IMR-90 (cell line): ENCODE measurements around the gene GLS. TPM values are rescaled to one million over a fixed set of nuclear protein-coding genes. Genes with fewer than 3 reads are reported as not detected.

Experiments
- ATAC-seq: fragments of 200-7000 bp; cut with Tn5 transposase; 2 replicates; pipeline ENCODE4 v1.9.1; 2020; ENCODE audit warnings: low read depth, mild to moderate bottlenecking, moderate library complexity
- BruUV-seq: library from RNA; stranded (reverse); fragments of 400-500 nt; replicated peaks from 2 replicates; lab custom pipeline; 2021; lab: Mats Ljungman, UMichigan
- CTCF ChIA-PET: fragments of 300-600 bp; formaldehyde crosslinking; extraction: SDS; loops from one replicate; lab custom pipeline; 2021; ENCODE audit warnings: antibody characterized with exemption; lab: Yijun Ruan, JAX
- POLR2A ChIA-PET: fragments of 300-600 bp; sonication (Branson Sonifier 250); formaldehyde crosslinking; loops from one replicate; lab custom pipeline; 2022; ENCODE audit warnings: antibody characterized with exemption; ENCODE audit not compliant: unreplicated experiment; lab: Charles Lee
- DNase-seq: peaks from one replicate; pipeline ENCODE4 v3.0.0; 2013
- H2AFZ ChIP-seq: replicated peaks from 2 replicates; pipeline ENCODE3; 2013; ENCODE audit warnings: low read length, mild to moderate bottlenecking; ENCODE audit not compliant: poor library complexity
- H2AK5ac ChIP-seq: 2 replicates; pipeline ENCODE4 v1.6.1; 2013; ENCODE audit warnings: low read depth, low read length, inconsistent platforms
- H2AK9ac ChIP-seq: replicated peaks from 2 replicates; pipeline ENCODE3; 2013; ENCODE audit warnings: mild to moderate bottlenecking, low read depth, low read length, moderate library complexity; ENCODE audit not compliant: poor library complexity
- H2BK120ac ChIP-seq: 2 replicates; pipeline ENCODE4 v1.6.1; 2013; ENCODE audit warnings: low read depth, low read length, inconsistent platforms
- H2BK15ac ChIP-seq: 3 replicates; pipeline ENCODE4 v1.6.1; 2013; ENCODE audit warnings: low read depth, low read length, inconsistent platforms
- H2BK20ac ChIP-seq: 2 replicates; pipeline ENCODE4 v1.6.1; 2013; ENCODE audit warnings: low read depth, mild to moderate bottlenecking, inconsistent platforms, low read length, moderate library complexity
- H2BK5ac ChIP-seq: 2 replicates; pipeline ENCODE4 v1.6.1; 2013; ENCODE audit warnings: mild to moderate bottlenecking, low read depth, low read length, inconsistent platforms; ENCODE audit not compliant: poor library complexity, severe bottlenecking
- H3K14ac ChIP-seq: replicated peaks from 2 replicates; pipeline ENCODE4 v1.6.1; 2013; ENCODE audit warnings: low read depth, low read length, inconsistent platforms
- H3K18ac ChIP-seq: 2 replicates; pipeline ENCODE4 v1.6.1; 2013; ENCODE audit warnings: low read depth, low read length, control low read depth
- H3K23ac ChIP-seq: 2 replicates; pipeline ENCODE4 v1.6.1; 2013; ENCODE audit warnings: low read depth, low read length, inconsistent platforms
- H3K27ac ChIP-seq: 2 replicates; pipeline ENCODE4 v1.5.1; 2013; ENCODE audit warnings: mild to moderate bottlenecking, control low read depth, low read length; ENCODE audit not compliant: insufficient read depth
- H3K27me3 ChIP-seq: 2 replicates; pipeline ENCODE4 v1.6.1; 2013; ENCODE audit warnings: low read length; ENCODE audit not compliant: control insufficient read depth, insufficient read depth
- H3K36me3 ChIP-seq: 2 replicates; pipeline ENCODE4 v1.6.1; 2013; ENCODE audit warnings: low read length, mixed read lengths; ENCODE audit not compliant: control insufficient read depth, insufficient read depth
- H3K4ac ChIP-seq: 2 replicates; pipeline ENCODE4 v1.6.1; 2013; ENCODE audit warnings: low read depth, low read length, inconsistent platforms
- H3K4me1 ChIP-seq: 2 replicates; pipeline ENCODE4 v1.6.1; 2013; ENCODE audit warnings: low read length, mixed read lengths; ENCODE audit not compliant: control insufficient read depth, insufficient read depth
- H3K4me2 ChIP-seq: 2 replicates; pipeline ENCODE4 v1.6.1; 2013; ENCODE audit warnings: low read depth, mild to moderate bottlenecking, control low read depth, low read length, moderate library complexity
- H3K4me3 ChIP-seq: 2 replicates; pipeline ENCODE4 v1.5.1; 2013; ENCODE audit warnings: low read depth, mild to moderate bottlenecking, control low read depth, low read length, moderate library complexity; ENCODE audit not compliant: insufficient read depth
- H3K56ac ChIP-seq: 2 replicates; pipeline ENCODE4 v1.6.1; 2013; ENCODE audit warnings: low read length, inconsistent platforms; ENCODE audit not compliant: insufficient read depth; ENCODE audit errors: extremely low read depth
- H3K79me1 ChIP-seq, 2 experiments: 2 replicates each; pipeline ENCODE4 v1.6.1; 2013; ENCODE audit warnings: low read length in 2 of 2, inconsistent platforms in 1 of 2, low read depth in 1 of 2
- H3K9ac ChIP-seq: 2 replicates; pipeline ENCODE4 v1.6.1; 2013; ENCODE audit warnings: low read depth, low read length, control low read depth
- H3K9me1 ChIP-seq: 2 replicates; pipeline ENCODE4 v1.6.1; 2013; ENCODE audit warnings: low read length, inconsistent platforms; ENCODE audit not compliant: insufficient read depth
- H3K9me3 ChIP-seq: 2 replicates; pipeline ENCODE4 v1.6.1; 2013; ENCODE audit warnings: low read length; ENCODE audit not compliant: control insufficient read depth, insufficient read depth
- H4K20me1 ChIP-seq: 2 replicates; pipeline ENCODE4 v1.6.1; 2013; ENCODE audit warnings: low read length, inconsistent platforms; ENCODE audit not compliant: insufficient read depth
- H4K5ac ChIP-seq: 2 replicates; pipeline ENCODE4 v1.6.1; 2013; ENCODE audit warnings: mild to moderate bottlenecking, low read depth, low read length, control low read depth
- H4K8ac ChIP-seq, 2 experiments: 2 replicates each; pipeline ENCODE4 v1.6.1; 2013; ENCODE audit warnings: low read depth in 2 of 2, low read length in 2 of 2, control low read depth in 1 of 2, inconsistent platforms in 1 of 2
- H4K91ac ChIP-seq: 2 replicates; pipeline ENCODE4 v1.6.1; 2013; ENCODE audit warnings: low read depth, low read length, inconsistent platforms; ENCODE audit not compliant: insufficient read depth
- BHLHE40 ChIP-seq: fragments of 150-350 bp; IDR thresholded peaks from 2 replicates; pipeline ENCODE4 v1.6.1; 2016; ENCODE audit warnings: mild to moderate bottlenecking, low read depth, low read length
- CEBPB ChIP-seq: IDR thresholded peaks from 2 replicates; pipeline ENCODE4 v1.6.1; 2012; ENCODE audit warnings: low read depth, low read length, improper control_type of control experiment
- FOS ChIP-seq: fragments of 150-350 bp; IDR thresholded peaks from 2 replicates; pipeline ENCODE4 v1.6.1; 2016; ENCODE audit warnings: low read depth, low read length
- POLR2A ChIP-seq: IDR thresholded peaks from 2 replicates; pipeline ENCODE4 v1.6.1; 2012; ENCODE audit warnings: mild to moderate bottlenecking, low read depth, low read length
- SMC3 ChIP-seq: fragments of 150-350 bp; IDR thresholded peaks from 2 replicates; pipeline ENCODE4 v1.6.1; 2016; ENCODE audit warnings: low read depth, mild to moderate bottlenecking, antibody characterized with exemption, low read length, moderate library complexity
- WGBS, 2 experiments: methylation state at CpG; one replicate each; pipeline versions ENCODE4 v1.1.5 to v1.1.7; 2013; ENCODE audit warnings: missing lambda C conversion rate in 2 of 2; ENCODE audit not compliant: insufficient read length in 1 of 2; ENCODE audit errors: extremely low coverage in 2 of 2; 5-methylcytosine and 5-hydroxymethylcytosine counted together
- dilution Hi-C: fragments of 300-500 bp; cut with HindIII; formaldehyde crosslinking; loops from one replicate; pipeline ENCODE4 v1.14.3; 2018; ENCODE audit warnings: low sequenced_read_pairs; ENCODE audit not compliant: unreplicated experiment
- in situ Hi-C: fragments of 300-500 bp; cut with MboI; formaldehyde crosslinking; loops from 3 replicates; pipeline ENCODE4 v1.14.3; 2019; ENCODE audit warnings: low sequenced_read_pairs, inconsistent platforms, mixed read lengths
- intact Hi-C: fragments of 100-400 bp; cut with micrococcal nuclease; formaldehyde crosslinking; loops from 2 replicates; pipeline ENCODE4 v1.10.0; 2022
- polyA plus RNA-seq, 3 experiments: library from polyadenylated mRNA; depleted of rRNA; stranded (reverse); fragments of >200 nt; gene quantifications; 2 replicates each; pipeline ENCODE4 v1.2.3, GENCODE V29; 2012; ENCODE audit warnings: low replicate concordance in 1 of 3
- total RNA-seq: library from RNA; depleted of rRNA; stranded (reverse); fragments of >200 nt; gene quantifications from 2 replicates; pipeline ENCODE4 v1.2.3, GENCODE V29; 2012
- TF ChIP-seq, protein P1 (sequence below): fragments of 150-350 bp; IDR thresholded peaks from 2 replicates; pipeline ENCODE4 v1.6.1; 2017; ENCODE audit warnings: mild to moderate bottlenecking, antibody characterized with exemption, low read length, low read depth
- TF ChIP-seq, protein P2 (sequence below): fragments of 150-350 bp; IDR thresholded peaks from 2 replicates; pipeline ENCODE4 v1.6.1; 2016; ENCODE audit warnings: low read depth, mild to moderate bottlenecking, low read length, moderate library complexity, borderline replicate concordance

GLS gene
- total and polyA plus RNA-seq, 2 of the 4 experiments (the other 2 are of a cell fraction), result 87.5 to 130 TPM

DNA sequence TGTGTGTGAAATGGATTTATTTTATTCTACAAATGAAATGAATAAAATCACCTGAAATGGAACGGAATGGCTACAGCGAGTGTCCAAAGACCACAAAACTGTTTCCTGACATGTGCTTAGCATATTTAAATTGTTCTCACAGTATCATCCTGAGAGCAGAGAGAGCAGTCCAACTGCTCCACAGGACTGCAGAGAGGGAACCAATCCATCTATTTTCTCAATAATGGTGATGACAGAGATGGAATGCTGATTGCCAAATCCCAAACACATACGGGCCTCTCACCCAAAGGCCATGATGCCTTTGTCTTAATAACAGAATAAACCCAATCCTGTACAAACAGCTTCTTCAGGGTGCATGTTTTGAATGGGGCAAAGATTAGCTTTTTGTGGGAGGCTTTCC lies 92.2 kb downstream of the GLS start:
- no peak overlapping the region for H3K14ac ChIP-seq
- no peak for DNase-seq
- H3K56ac ChIP-seq, result no peak overlapping the region
- no peaks in the 10 kb centered on the region for H3K9me3 ChIP-seq
- intact Hi-C loops, result no loop called here
- no peak overlapping the region for H2AK9ac ChIP-seq
- H4K5ac ChIP-seq, result no peak overlapping the region
- no peaks in the 10 kb centered on the region for H3K27me3 ChIP-seq
- no peak overlapping the region for H2BK120ac ChIP-seq
- H3K27ac ChIP-seq, result no peak overlapping the region
- no peak overlapping the region for H3K4ac ChIP-seq
- peaks cover 5% of the 10 kb centered on the region; the same call in 1 of the 2 replicates for H3K9me1 ChIP-seq
- H3K4me3 ChIP-seq, result no peak overlapping the region
- H2BK5ac ChIP-seq, result no peak overlapping the region
- TF ChIP-seq POLR2A (no peak), BHLHE40 (no peak), CEBPB (no peak), SMC3 (no peak), FOS (no peak)
- TF ChIP-seq, protein P1, sequence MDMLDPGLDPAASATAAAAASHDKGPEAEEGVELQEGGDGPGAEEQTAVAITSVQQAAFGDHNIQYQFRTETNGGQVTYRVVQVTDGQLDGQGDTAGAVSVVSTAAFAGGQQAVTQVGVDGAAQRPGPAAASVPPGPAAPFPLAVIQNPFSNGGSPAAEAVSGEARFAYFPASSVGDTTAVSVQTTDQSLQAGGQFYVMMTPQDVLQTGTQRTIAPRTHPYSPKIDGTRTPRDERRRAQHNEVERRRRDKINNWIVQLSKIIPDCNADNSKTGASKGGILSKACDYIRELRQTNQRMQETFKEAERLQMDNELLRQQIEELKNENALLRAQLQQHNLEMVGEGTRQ, result no peak
- TF ChIP-seq, protein P2, sequence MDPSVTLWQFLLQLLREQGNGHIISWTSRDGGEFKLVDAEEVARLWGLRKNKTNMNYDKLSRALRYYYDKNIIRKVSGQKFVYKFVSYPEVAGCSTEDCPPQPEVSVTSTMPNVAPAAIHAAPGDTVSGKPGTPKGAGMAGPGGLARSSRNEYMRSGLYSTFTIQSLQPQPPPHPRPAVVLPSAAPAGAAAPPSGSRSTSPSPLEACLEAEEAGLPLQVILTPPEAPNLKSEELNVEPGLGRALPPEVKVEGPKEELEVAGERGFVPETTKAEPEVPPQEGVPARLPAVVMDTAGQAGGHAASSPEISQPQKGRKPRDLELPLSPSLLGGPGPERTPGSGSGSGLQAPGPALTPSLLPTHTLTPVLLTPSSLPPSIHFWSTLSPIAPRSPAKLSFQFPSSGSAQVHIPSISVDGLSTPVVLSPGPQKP, result no peak
- BruUV-seq, result no TSS peak
- WGBS, 2 experiments, result no CpG with 5 or more reads among the region's 3 CpGs
- no peak for ATAC-seq
- 0 out of 2 replicates have a peak, but pooled peaks cover 3% of the 10 kb centered on the region for H4K20me1 ChIP-seq
- no peak overlapping the region for H2AFZ ChIP-seq
- H2BK20ac ChIP-seq, result no peak overlapping the region
- no peak overlapping the region for H3K4me2 ChIP-seq
- H3K23ac ChIP-seq, result no peak overlapping the region
- peaks cover 0 to 3% of the 10 kb centered on the region in 2 experiments; a peak in 1 of 4 replicates for H3K79me1 ChIP-seq
- no peak overlapping the region for H2BK15ac ChIP-seq
- dilution Hi-C loops, result no loop called here
- H3K18ac ChIP-seq, result no peak overlapping the region
- in situ Hi-C loops, result no loop called here
- CTCF ChIA-PET, result no interaction called here
- H4K91ac ChIP-seq, result no peak overlapping the region
- H4K8ac ChIP-seq, result no peak overlapping the region
- no peaks in the 10 kb centered on the region; the same call in 1 of the 2 replicates for H3K4me1 ChIP-seq
- H3K9ac ChIP-seq, result no peak overlapping the region
- peaks cover 52% of the 10 kb centered on the region for H3K36me3 ChIP-seq
- H2AK5ac ChIP-seq, result no peak overlapping the region
- POLR2A ChIA-PET, result interaction anchor here (0.6 kb wide), 1 partner anchor 11 kb away, joined by 4 read pairs; no protein-coding TSS in a partner anchor
